Measurements from ENCODE around the gene NEUROD2.

The NEUROD2 gene

GRCh38 chr17:39618246-39618913, 10.7 kb upstream of the NEUROD2 start:
- DNase-seq, result peak; percentile 44

GRCh38 chr17:39617446-39618245, 9.9 kb upstream of the NEUROD2 start:
- peak; percentile 78 for DNase-seq

DNA sequence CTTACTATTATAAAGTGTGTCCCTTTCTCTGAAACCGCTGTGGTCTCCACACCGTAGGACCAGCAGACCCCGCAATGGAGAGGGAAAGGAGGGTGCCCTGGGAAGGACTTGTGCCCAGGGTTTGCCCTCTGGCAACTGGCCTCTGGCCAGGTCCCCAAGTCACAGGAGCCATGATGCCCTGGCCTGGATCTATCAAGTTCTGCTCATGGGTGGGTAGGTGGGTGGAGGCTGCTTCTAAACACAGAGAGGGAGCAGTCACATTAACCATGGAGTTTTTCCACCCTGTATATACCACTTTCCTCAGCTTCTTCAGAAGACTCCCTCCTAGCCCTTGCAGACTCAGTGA, 9.4 kb upstream of the NEUROD2 start:
- no peak for DNase-seq

- no peak for DNase-seq
These were observed 7.7 kb upstream of the NEUROD2 start for GRCh38 chr17:39615434-39615833.

- no peak for DNase-seq
These were observed 6.9 kb upstream of the NEUROD2 start for GRCh38 chr17:39614545-39615157.

- no peak for DNase-seq
These were observed 5.3 kb upstream of the NEUROD2 start for GRCh38 chr17:39612935-39613464.

- no peak for DNase-seq
These were observed 4.7 kb upstream of the NEUROD2 start for GRCh38 chr17:39612291-39612894.

- DNase-seq, result no peak
These were observed 3.8 kb upstream of the NEUROD2 start for GRCh38 chr17:39611401-39612112.

DNA sequence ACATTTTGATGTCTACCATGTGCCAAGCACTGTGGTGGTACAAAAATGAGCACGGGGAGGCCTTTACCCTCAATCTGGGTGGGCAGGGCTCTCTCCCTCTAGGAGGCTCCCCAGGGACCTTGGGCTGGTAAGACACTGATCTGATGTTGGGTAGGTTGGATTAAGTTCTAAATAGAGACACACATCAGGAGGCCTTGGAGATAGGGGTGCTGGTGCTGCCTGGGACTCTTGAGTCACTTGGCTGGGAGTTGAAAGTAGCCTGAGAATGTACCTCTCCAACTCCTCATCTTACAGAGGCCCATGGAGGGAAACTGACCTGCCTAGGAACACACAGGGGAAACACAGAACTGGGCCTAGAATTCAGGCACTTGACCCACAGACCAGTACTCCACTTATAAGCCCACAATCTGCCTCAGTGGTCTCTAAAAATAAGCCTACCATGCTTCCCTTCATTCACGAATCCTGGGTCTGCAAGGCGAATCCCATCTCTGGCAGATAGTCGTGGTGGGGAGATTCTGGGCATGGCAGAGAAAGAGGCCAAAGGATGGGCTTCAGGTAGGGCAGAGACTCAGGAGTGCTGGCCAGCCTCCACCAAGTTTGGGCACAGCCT, 1.8 kb upstream of the NEUROD2 start:
- no peak for DNase-seq

GRCh38 chr17:39608142-39608981, 642 bp upstream of the NEUROD2 start:
- no peak for DNase-seq

DNA sequence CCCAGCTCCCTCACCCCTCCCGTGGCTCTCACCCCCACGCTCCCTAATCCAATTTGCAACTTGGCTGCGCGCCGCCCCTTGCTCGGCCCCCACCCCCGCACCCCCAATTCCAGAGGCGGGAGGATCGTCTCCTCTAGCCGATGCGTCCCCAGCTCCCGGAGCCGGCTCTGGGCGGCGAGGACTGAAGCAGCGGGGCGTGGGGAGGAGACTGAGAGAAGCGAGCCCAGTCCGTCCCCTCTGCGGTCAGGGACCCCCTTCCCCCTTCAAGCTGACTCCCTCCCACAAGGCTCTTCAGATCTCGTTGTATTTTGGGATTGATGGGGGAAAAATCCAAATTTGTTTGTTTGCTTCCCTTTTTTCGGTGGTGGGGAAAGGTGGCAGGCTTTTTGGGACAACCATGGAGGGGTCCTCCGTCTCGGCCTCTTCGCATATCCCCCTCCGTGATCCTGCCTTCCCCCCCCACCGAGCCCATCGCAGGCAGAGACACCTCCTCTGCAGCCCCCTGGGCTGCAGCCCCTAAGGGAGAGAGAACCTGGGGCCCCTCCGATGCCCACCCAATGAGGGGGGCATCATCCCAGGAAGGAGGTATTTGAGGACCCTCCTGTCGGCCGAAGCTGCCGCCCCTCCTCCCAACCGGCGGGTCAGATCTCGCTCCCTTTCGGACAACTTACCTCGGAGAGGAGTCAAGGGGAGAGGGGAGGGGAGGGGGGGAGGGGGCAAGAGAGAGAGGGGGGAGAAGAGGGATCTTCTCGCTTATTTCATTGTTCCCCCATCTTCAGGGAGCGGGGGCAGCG, 466 bp downstream of the NEUROD2 start:
- DNase-seq, result no peak

DNA sequence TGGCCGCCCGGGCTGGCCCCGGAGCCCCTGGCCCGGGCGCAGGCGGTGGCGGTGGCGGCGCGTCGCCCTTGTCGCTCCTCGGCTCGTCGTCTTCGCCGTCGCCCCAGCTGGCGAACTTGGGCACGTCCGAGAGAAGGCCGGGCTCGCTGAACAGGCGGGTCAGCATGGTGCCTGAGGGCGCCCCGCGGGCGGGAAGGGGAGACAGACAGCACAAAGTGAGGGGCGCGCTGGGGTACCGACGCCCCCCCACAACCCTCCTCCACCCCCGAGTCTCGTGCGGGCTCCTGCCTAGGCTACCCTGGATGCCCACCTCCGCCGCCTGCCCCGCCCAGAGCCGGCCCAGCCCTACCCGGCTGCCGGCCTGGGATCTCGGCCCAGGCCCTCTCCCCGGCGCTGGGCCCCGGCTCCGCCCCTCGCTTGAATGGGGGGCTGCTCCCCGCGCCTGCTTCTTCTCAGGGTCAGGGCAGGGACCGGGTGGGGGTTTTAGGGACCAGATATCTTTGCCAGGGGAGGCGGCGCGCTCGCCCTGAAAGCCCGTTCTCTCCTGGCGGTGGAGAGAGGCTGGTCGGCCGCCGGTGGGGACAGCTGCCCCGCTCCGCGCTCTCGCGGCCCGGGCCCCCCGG, 1.2 kb downstream of the NEUROD2 start:
- no peak for DNase-seq

GRCh38 chr17:39605492-39606433, 2.0 kb downstream of the NEUROD2 start:
- no peak for DNase-seq

GRCh38 chr17:39604911-39605491, 2.7 kb downstream of the NEUROD2 start:
- DNase-seq, result no peak

DNA sequence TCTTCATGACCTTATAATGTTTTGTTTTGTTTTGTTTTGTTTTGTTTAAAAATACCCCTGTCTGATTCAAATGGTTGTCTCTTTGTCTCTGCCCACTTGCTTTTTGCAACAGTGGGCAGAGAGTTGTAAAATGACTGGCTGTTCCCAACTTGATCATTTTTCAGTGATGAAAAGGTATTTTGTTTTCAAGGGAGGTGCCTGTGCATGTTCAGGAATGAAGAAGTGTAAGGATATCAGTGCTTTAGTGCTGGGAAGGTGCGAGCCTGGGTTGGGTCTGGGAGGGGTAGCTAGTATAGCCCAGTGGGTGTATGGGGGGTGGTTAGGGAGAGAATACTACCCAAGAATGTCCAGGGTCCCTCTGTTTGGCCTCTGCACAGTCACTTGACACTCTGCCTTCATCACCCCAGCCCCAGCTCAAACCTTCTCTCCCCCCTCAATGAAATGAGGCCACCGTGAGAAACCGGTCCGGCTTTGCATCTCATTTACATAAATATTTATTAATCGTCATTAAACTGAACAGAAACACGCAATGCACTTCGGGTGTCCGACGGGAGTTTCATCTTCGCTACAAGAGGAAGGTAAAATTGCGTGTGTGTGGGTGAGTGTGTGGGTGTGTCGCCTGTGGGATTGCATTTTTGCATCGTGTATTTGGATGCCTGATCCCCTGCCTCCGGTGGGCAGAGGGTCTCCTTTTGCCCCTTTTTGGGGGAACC, 4.3 kb downstream of the NEUROD2 start:
- DNase-seq, result no peak

GRCh38 chr17:39602533-39603303, 5.0 kb downstream of the NEUROD2 start:
- DNase-seq, result no peak

All from hematopoietic multipotent progenitor cell treated with erythropoietin and hydrocortisone succinate and interleukin-3 and kit ligand, for 6 days (in vitro differentiated cells).